HUDEP-2 (cell line): ENCODE data around the gene SAMD4B.

ENCODE experiments used
- DNase-seq, 76 experiments: peaks; one replicate each; lab custom pipeline; 2025; ENCODE audit not compliant: unreplicated experiment in 76 of 76; lab: John Stamatoyannopoulos, UW

The SAMD4B gene

GRCh38 chr19:39386557-39386956 lies 44.3 kb downstream of the SAMD4B start:
- DNase-seq: no peak

GRCh38 chr19:39388657-39389056 lies 46.4 kb downstream of the SAMD4B start:
- no peak for DNase-seq

GRCh38 chr19:39389631-39390414 lies 47.6 kb downstream of the SAMD4B start:
- no peak for DNase-seq

GRCh38 chr19:39390451-39390750 lies 48.2 kb downstream of the SAMD4B start:
- peak in 3 of 76 experiments; percentile 17 to 40 (median 30) for DNase-seq

GRCh38 chr19:39390751-39391437 lies 48.7 kb downstream of the SAMD4B start, which contains the start of the genes MED29 and PAF1:
TSS of gene MED29 (plus strand) at chr19:39391378. CDS start at chr19:39391423, 45 bp downstream.
TSS of gene PAF1 (minus strand) at chr19:39391106. CDS start at chr19:39390864, 242 bp downstream.
- peak in 75 of 76 experiments; percentile 87 to 100 (median 99) for DNase-seq

- DNase-seq: peak in 73 of 76 experiments; percentile 45 to 94 (median 85)
Observed at GRCh38 chr19:39397360-39398296, 55.4 kb downstream of the SAMD4B start.

- peak in 72 of 76 experiments; percentile 30 to 86 (median 68) for DNase-seq
Observed at GRCh38 chr19:39398297-39398864, 56.2 kb downstream of the SAMD4B start.

GRCh38 chr19:39399668-39400050 lies 57.4 kb downstream of the SAMD4B start:
- DNase-seq: peak in 22 of 76 experiments; percentile 9 to 57 (median 37)

GRCh38 chr19:39400061-39400460 lies 57.8 kb downstream of the SAMD4B start:
- DNase-seq: no peak

- DNase-seq: peak in 14 of 76 experiments; percentile 53 to 69 (median 66)
Observed at GRCh38 chr19:39401070-39401548, 58.9 kb downstream of the SAMD4B start.

GRCh38 chr19:39401549-39402345 lies 59.5 kb downstream of the SAMD4B start:
- peak in 74 of 76 experiments; percentile 52 to 94 (median 83) for DNase-seq

GRCh38 chr19:39402346-39403300 lies 60.4 kb downstream of the SAMD4B start:
- peak in 71 of 76 experiments; percentile 23 to 90 (median 75) for DNase-seq

GRCh38 chr19:39403331-39404312 lies 61.4 kb downstream of the SAMD4B start:
- DNase-seq: peak in 74 of 76 experiments; percentile 30 to 96 (median 85)

GRCh38 chr19:39405261-39405957 lies 63.2 kb downstream of the SAMD4B start:
- DNase-seq: no peak

GRCh38 chr19:39405958-39406655 lies 63.9 kb downstream of the SAMD4B start:
- DNase-seq: peak in 48 of 76 experiments; percentile 42 to 90 (median 67)
